ENCODE measurements around the gene ZBTB20.

DNA sequence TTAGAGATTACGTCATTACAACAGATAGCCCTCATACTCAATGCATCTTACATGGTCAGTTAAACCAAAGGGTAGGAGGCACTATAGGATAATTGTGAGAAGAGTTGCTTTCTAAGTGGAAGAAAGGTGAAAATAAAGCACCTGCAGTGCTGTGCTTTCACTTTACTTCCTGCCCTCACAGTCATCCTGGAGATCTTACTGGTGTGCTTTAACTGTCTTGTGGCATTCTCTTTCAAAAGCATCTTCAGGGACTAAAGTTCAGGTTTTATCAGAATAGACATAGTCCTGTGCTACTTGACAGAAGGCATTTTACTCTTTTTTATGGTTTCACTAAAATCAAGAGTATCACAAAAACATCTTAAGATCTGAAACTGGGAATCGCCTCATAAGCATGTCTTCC is 286.6 kb downstream of the ZBTB20 start:
- TF ChIP-seq, protein P1, sequence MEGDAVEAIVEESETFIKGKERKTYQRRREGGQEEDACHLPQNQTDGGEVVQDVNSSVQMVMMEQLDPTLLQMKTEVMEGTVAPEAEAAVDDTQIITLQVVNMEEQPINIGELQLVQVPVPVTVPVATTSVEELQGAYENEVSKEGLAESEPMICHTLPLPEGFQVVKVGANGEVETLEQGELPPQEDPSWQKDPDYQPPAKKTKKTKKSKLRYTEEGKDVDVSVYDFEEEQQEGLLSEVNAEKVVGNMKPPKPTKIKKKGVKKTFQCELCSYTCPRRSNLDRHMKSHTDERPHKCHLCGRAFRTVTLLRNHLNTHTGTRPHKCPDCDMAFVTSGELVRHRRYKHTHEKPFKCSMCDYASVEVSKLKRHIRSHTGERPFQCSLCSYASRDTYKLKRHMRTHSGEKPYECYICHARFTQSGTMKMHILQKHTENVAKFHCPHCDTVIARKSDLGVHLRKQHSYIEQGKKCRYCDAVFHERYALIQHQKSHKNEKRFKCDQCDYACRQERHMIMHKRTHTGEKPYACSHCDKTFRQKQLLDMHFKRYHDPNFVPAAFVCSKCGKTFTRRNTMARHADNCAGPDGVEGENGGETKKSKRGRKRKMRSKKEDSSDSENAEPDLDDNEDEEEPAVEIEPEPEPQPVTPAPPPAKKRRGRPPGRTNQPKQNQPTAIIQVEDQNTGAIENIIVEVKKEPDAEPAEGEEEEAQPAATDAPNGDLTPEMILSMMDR (IDR thresholded peaks at IDR 0.05): no peak
- TF ChIP-seq POLR2A (IDR thresholded peaks at IDR 0.05): no peak

All from thyroid gland (tissue), 4 donors.